Endothelial cell of umbilical vein (primary cell): ENCODE measurements around the gene VPS8. TPM values are rescaled to one million over a fixed set of nuclear protein-coding genes. Genes with fewer than 3 reads are reported as not detected.

Experiments
- BruUV-seq: library from RNA; stranded (reverse); fragments of 400-500 nt; replicated peaks from 2 replicates; lab custom pipeline; 2021; lab: Mats Ljungman, UMichigan
- CTCF ChIA-PET: fragments of 300-600, 350-600 bp; sonication (Branson Sonifier 250); formaldehyde crosslinking; loops from one replicate; lab custom pipeline; 2021; ENCODE audit warnings: antibody characterized with exemption, inconsistent platforms; lab: Charles Lee
- POLR2A ChIA-PET: fragments of 300-600, 350-600 bp; sonication (Branson Sonifier 250); formaldehyde crosslinking; loops from one replicate; lab custom pipeline; 2021; ENCODE audit warnings: antibody characterized with exemption, inconsistent platforms; lab: Charles Lee
- DNase-seq: peaks from one replicate; pipeline ENCODE4 v3.0.0-alpha.2; 2011; ENCODE audit warnings: low read depth, low spot score
- FAIRE-seq: peaks from 2 replicates; lab custom pipeline; 2011; peaks lifted over from hg19 to GRCh38; lab: Jason Lieb, UNC
- H2AFZ ChIP-seq: 2 replicates; pipeline ENCODE4 v1.6.0; 2012; ENCODE audit warnings: low read depth, low read length, control low read depth, inconsistent platforms
- H3K27ac ChIP-seq: 2 replicates; pipeline ENCODE4 v1.5.1; 2011; ENCODE audit warnings: low read depth, mild to moderate bottlenecking, control low read depth, low read length, moderate library complexity; ENCODE audit not compliant: insufficient read depth
- H3K27me3 ChIP-seq, 2 experiments: 2 replicates each; pipeline versions ENCODE4 v1.6.0 to v1.6.1; 2011; ENCODE audit warnings: low read length in 2 of 2, mixed read lengths in 1 of 2; ENCODE audit not compliant: control insufficient read depth in 2 of 2, insufficient read depth in 2 of 2
- H3K36me3 ChIP-seq, 2 experiments: 2 replicates in 1 of 2; 3 replicates in 1 of 2; pipeline ENCODE4 v1.5.1; 2011; ENCODE audit warnings: low read length in 2 of 2, mild to moderate bottlenecking in 1 of 2, moderate library complexity in 1 of 2; ENCODE audit not compliant: control insufficient read depth in 2 of 2, insufficient read depth in 2 of 2; ENCODE audit errors: extremely low read depth in 1 of 2
- H3K4me1 ChIP-seq: 3 replicates; pipeline ENCODE4 v1.5.1; 2011; ENCODE audit warnings: mild to moderate bottlenecking, low read length; ENCODE audit not compliant: control insufficient read depth, insufficient read depth; ENCODE audit errors: extremely low read depth
- H3K4me2 ChIP-seq: 2 replicates; pipeline ENCODE4 v1.6.1; 2011; ENCODE audit warnings: low read length, control low read depth, mixed read lengths; ENCODE audit not compliant: insufficient read depth
- H3K4me3 ChIP-seq, 3 experiments: fragments of 200-600 bp in 1 of 3; sonication (generic), shearing (Covaris generic) in 1 of 3; replicated peaks in 1 of 3; 2 replicates each; pipeline ENCODE4 v1.5.1; 2011 to 2016; ENCODE audit warnings: control low read depth in 3 of 3, low read length in 3 of 3, mild to moderate bottlenecking in 2 of 3, inconsistent platforms in 1 of 3, low read depth in 1 of 3, moderate library complexity in 1 of 3; ENCODE audit not compliant: insufficient read depth in 1 of 3
- H3K79me2 ChIP-seq: 2 replicates; pipeline ENCODE4 v1.6.0; 2012; ENCODE audit warnings: low read length, inconsistent platforms; ENCODE audit not compliant: control insufficient read depth, insufficient read depth
- H3K9ac ChIP-seq: replicated peaks from 2 replicates; pipeline ENCODE3; 2011; ENCODE audit warnings: low read length, control low read depth; ENCODE audit not compliant: insufficient read depth; ENCODE audit errors: extremely low read depth
- H3K9me1 ChIP-seq: replicated peaks from 3 replicates; pipeline ENCODE4 v1.6.0; 2011; ENCODE audit warnings: mild to moderate bottlenecking, low read length; ENCODE audit not compliant: control insufficient read depth, insufficient read depth; ENCODE audit errors: extremely low read depth
- H3K9me3 ChIP-seq: replicated peaks from 2 replicates; pipeline ENCODE4 v1.5.1; 2012; ENCODE audit warnings: low read length, inconsistent platforms; ENCODE audit not compliant: control insufficient read depth, insufficient read depth
- H4K20me1 ChIP-seq: replicated peaks from 2 replicates; pipeline ENCODE3; 2011; ENCODE audit warnings: mild to moderate bottlenecking, low read length; ENCODE audit not compliant: control insufficient read depth, insufficient read depth; ENCODE audit errors: extremely low read depth
- CTCF ChIP-seq, 2 donors: IDR thresholded peaks; 1 replicate in 1 of 2; 2 replicates in 1 of 2; pipeline ENCODE4 v1.5.1; 2011; ENCODE audit warnings: low read length in 2 of 2, mild to moderate bottlenecking in 2 of 2, moderate library complexity in 2 of 2, control low read depth in 1 of 2, inconsistent platforms in 1 of 2, low read depth in 1 of 2; ENCODE audit not compliant: insufficient read depth in 1 of 2; ENCODE audit errors: extremely low read depth in 1 of 2
- EZH2 ChIP-seq: IDR thresholded peaks from 2 replicates; pipeline ENCODE4 v1.6.1; 2012; ENCODE audit warnings: borderline replicate concordance, low read depth, mild to moderate bottlenecking, moderate library complexity, low read length, inconsistent platforms; ENCODE audit not compliant: severe bottlenecking
- FOS ChIP-seq: IDR thresholded peaks from 2 replicates; pipeline ENCODE4 v1.6.1; 2011; ENCODE audit warnings: mild to moderate bottlenecking, low read length, moderate library complexity, borderline replicate concordance; ENCODE audit not compliant: insufficient read depth
- GATA2 ChIP-seq: IDR thresholded peaks from 2 replicates; pipeline ENCODE4 v1.7.0; 2011; ENCODE audit warnings: low read depth, mild to moderate bottlenecking, moderate library complexity, mixed read lengths, low read length; ENCODE audit not compliant: insufficient read length, insufficient read depth
- JUN ChIP-seq: IDR thresholded peaks from 2 replicates; pipeline ENCODE4 v1.6.1; 2011; ENCODE audit warnings: borderline replicate concordance, low read depth; ENCODE audit not compliant: insufficient read length, insufficient read depth
- MAX ChIP-seq: IDR thresholded peaks from 2 replicates; pipeline ENCODE4 v1.6.1; 2011; ENCODE audit not compliant: insufficient read depth, insufficient read length
- MYC ChIP-seq: IDR thresholded peaks from one replicate; pipeline ENCODE4 v1.6.1; 2011; ENCODE audit warnings: mild to moderate bottlenecking, low read depth, low read length
- POLR2A ChIP-seq: IDR thresholded peaks from 2 replicates; pipeline ENCODE4 v1.6.1; 2012; ENCODE audit warnings: low read depth, mild to moderate bottlenecking, control low read depth, low read length
- POLR2AphosphoS5 ChIP-seq: IDR thresholded peaks from 2 replicates; pipeline ENCODE4 v1.6.1; 2012; ENCODE audit warnings: low read depth, mild to moderate bottlenecking, control low read depth, low read length, moderate library complexity; ENCODE audit not compliant: insufficient read depth
- dilution Hi-C: fragments of 300-500 bp; cut with MboI; formaldehyde crosslinking; loops from one replicate; pipeline ENCODE4 v1.15.0; 2019; ENCODE audit warnings: low sequenced_read_pairs; ENCODE audit not compliant: extremely low pct_ligation_motif_present
- intact Hi-C: fragments of 100-400 bp; cut with micrococcal nuclease; formaldehyde crosslinking; loops from one replicate; pipeline ENCODE4 v1.10.0; 2022
- polyA plus RNA-seq, 4 experiments: library from polyadenylated mRNA; depleted of rRNA in 3 of 4; stranded (reverse) in 3 of 4; unstranded in 1 of 4; fragments of >200 nt; gene quantifications; 2 replicates each; pipeline versions ENCODE4 v1.2.1 to v1.2.3, GENCODE V29; 2011 to 2012; ENCODE audit warnings: missing spikeins in 1 of 4
- total RNA-seq: library from RNA; stranded (reverse); gene quantifications from 2 replicates; pipeline ENCODE4 v1.2.3, GENCODE V29; 2021

The VPS8 gene
- total and polyA plus RNA-seq, 2 donors (not counting 3 experiments of a cell fraction or from before 2014, with no cell fraction given): 13.7 to 51.6 TPM

DNA sequence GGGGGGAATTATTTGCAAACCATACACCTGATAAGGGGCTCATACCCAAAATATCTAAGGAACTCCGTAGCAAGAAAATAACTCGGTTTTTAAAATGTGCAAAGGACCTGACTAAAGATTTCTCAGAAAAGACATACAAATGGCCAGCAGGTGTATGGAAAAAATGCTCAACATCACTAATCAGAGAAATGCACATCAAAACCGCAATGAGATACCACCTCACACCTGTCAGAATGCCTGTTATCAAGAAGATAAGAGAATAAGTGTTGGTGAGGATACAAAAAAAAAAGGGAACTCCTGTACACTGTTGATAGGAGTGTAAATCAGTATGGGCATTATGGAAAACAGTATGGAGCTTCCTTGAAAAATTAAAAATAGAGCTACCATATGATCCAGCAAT lies 251.5 kb downstream of the VPS8 start:
- TF ChIP-seq POLR2AphosphoS5 (no peak), EZH2 (no peak), POLR2A (no peak), MYC (no peak), FOS (no peak), JUN (no peak), MAX (no peak), CTCF (IDR thresholded peaks at IDR 0.05; ENCODE audit: extremely low read depth in 1 of 2, insufficient read depth in 1 of 2, low read depth in 1 of 2, low read length in 2 of 2) (no peak), GATA2 (no peak)
- DNase-seq (no peak), FAIRE-seq (no peak)
- BruUV-seq: no TSS peak
- Histone ChIP-seq H4K20me1 (no peaks in the 10 kb centered on the region), H3K4me1 (peaks cover 3% of the 10 kb centered on the region), H3K9me1 (no peaks in the 10 kb centered on the region), H3K9me3 (no peaks in the 10 kb centered on the region), H3K4me3 (no peak overlapping the region), H3K9ac (no peak overlapping the region), H3K27me3 (no peaks in the 10 kb centered on the region), H3K36me3 (no peaks in the 10 kb centered on the region), H3K79me2 (no peaks in the 10 kb centered on the region), H3K4me2 (no peak overlapping the region), H2AFZ (no peak overlapping the region), H3K27ac (no peak overlapping the region)
- POLR2A ChIA-PET: no interaction called here
- CTCF ChIA-PET: no interaction called here
- intact Hi-C loops: no loop called here
- dilution Hi-C loops: no loop called here
